Type B pancreatic cell (in vitro differentiated cells): ENCODE measurements around the gene WNT7A. TPM values are rescaled to one million over a fixed set of nuclear protein-coding genes. Genes with fewer than 3 reads are reported as not detected.
A peak's percentile ranks its signal among the peaks of the same experiment; 100 is the strongest.

ENCODE experiments used
- DNase-seq: peaks from one replicate; pipeline ENCODE4 v3.0.0; 2021; ENCODE audit warnings: mixed read lengths; ENCODE audit not compliant: unreplicated experiment; ENCODE audit errors: extremely low spot score
- H3K27ac Mint-ChIP-seq: 2 replicates; pipeline ENCODE4 v1.8.0; 2021; ENCODE audit warnings: mild to moderate bottlenecking, mixed read lengths
- H3K27me3 Mint-ChIP-seq: 2 replicates; pipeline ENCODE4 v1.8.0; 2021; ENCODE audit warnings: mixed read lengths
- H3K36me3 Mint-ChIP-seq: 2 replicates; pipeline ENCODE4 v1.8.0; 2021; ENCODE audit warnings: mixed read lengths
- H3K4me1 Mint-ChIP-seq: one replicate; pipeline ENCODE4 v1.8.0; 2021; ENCODE audit warnings: mixed read lengths; ENCODE audit not compliant: unreplicated experiment
- H3K4me3 Mint-ChIP-seq: 2 replicates; pipeline ENCODE4 v1.8.0; 2021; ENCODE audit warnings: mild to moderate bottlenecking, mixed read lengths
- H3K9me3 Mint-ChIP-seq: 2 replicates; pipeline ENCODE4 v1.8.0; 2021; ENCODE audit warnings: mixed read lengths
- total RNA-seq: library from RNA; stranded (reverse); gene quantifications from 2 replicates; pipeline ENCODE4 v1.2.1, GENCODE V29; 2021; ENCODE audit warnings: low replicate concordance
- TF ChIP-seq, protein P1 (sequence below): fragments of 200-600 bp; sonication (generic); conservative IDR thresholded peaks from 2 replicates; pipeline ENCODE4 v1.5.0; 2021; ENCODE audit warnings: antibody characterized with exemption, mild to moderate bottlenecking

The WNT7A gene
- total RNA-seq, 1 donor from 2014 or later: 3.4 TPM

DNA sequence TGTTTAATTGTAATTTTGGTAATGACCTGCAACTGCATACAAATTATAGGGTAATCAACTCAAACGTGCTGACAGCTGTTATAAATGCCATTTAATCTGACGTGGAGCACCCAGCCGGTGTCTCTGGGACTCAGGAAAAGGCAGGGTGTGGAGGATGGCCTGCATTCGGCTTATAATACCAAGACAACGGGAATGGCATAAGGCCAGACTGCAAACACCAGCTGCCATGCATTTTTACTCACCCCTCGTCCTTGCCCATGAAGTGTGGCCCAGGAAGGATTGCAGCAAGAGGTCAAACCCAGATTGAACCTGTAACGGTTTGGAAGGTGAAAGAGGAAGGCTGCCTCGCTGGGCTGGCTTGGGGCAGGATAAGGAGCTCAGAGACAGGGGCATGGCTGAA lies 96.4 kb downstream of the WNT7A start:
- peaks cover 13% of the 10 kb centered on the region for H3K27me3 Mint-ChIP-seq
- no peak for DNase-seq
- no peak overlapping the region for H3K27ac Mint-ChIP-seq
- H3K36me3 Mint-ChIP-seq: no peaks in the 10 kb centered on the region
- H3K4me1 Mint-ChIP-seq: no peaks in the 10 kb centered on the region
- TF ChIP-seq, protein P1, sequence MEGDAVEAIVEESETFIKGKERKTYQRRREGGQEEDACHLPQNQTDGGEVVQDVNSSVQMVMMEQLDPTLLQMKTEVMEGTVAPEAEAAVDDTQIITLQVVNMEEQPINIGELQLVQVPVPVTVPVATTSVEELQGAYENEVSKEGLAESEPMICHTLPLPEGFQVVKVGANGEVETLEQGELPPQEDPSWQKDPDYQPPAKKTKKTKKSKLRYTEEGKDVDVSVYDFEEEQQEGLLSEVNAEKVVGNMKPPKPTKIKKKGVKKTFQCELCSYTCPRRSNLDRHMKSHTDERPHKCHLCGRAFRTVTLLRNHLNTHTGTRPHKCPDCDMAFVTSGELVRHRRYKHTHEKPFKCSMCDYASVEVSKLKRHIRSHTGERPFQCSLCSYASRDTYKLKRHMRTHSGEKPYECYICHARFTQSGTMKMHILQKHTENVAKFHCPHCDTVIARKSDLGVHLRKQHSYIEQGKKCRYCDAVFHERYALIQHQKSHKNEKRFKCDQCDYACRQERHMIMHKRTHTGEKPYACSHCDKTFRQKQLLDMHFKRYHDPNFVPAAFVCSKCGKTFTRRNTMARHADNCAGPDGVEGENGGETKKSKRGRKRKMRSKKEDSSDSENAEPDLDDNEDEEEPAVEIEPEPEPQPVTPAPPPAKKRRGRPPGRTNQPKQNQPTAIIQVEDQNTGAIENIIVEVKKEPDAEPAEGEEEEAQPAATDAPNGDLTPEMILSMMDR: no peak
- H3K4me3 Mint-ChIP-seq: no peak overlapping the region
- no peaks in the 10 kb centered on the region for H3K9me3 Mint-ChIP-seq

DNA sequence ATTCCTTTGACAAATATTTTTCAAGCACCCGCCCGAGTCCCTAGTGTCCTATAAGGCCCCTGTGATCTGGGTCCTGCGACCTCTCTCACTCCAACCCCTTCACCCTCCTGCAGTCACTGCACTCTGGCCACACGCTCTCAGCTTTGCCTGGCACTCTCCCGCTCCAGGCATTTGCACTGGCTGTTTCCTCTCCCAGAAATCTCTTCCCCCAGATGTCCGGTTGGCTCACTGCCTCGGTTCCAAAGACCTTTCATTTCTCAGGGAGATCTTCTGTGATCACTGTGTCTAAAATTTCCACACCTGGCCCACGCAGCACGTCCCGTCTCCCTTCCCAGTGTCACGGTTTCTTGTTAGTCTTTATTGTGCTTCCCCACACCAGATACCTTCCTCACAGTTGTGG lies 97.4 kb downstream of the WNT7A start:
- no peaks in the 10 kb centered on the region for H3K4me1 Mint-ChIP-seq
- TF ChIP-seq, protein P1: no peak
- no peak for DNase-seq

DNA sequence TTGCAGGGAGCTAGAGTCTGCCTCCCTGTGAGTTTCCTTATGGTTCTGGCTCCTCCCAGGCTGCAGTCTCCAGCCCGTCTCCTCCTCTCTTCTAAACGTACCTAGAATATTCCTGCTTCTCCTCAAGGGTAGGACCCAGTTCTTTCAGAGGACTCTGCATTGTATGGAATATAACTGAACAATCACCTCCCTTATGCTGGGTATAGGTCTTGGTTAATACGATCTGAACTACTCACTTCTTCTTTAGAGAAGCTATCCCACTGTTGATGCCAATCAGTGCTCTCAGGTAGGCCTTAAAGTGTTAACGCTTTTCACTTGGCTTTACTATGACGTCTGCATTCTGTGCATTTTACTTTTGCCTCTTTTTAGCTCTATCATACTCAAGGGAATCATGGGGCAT lies 98.5 kb downstream of the WNT7A start:
- no peak overlapping the region for H3K27ac Mint-ChIP-seq
- no peaks in the 10 kb centered on the region for H3K9me3 Mint-ChIP-seq
- H3K36me3 Mint-ChIP-seq: no peaks in the 10 kb centered on the region
- TF ChIP-seq, protein P1: no peak
- H3K4me3 Mint-ChIP-seq: no peak overlapping the region
- no peaks in the 10 kb centered on the region for H3K4me1 Mint-ChIP-seq
- peaks cover 15% of the 10 kb centered on the region for H3K27me3 Mint-ChIP-seq
- no peak for DNase-seq

More for the DNA sequence above, 97.4 kb downstream of the WNT7A start:
- Mint-ChIP-seq H3K9me3 (no peaks in the 10 kb centered on the region), H3K27ac (no peak overlapping the region), H3K36me3 (no peaks in the 10 kb centered on the region), H3K27me3 (peaks cover 15% of the 10 kb centered on the region), H3K4me3 (no peak overlapping the region)

DNA sequence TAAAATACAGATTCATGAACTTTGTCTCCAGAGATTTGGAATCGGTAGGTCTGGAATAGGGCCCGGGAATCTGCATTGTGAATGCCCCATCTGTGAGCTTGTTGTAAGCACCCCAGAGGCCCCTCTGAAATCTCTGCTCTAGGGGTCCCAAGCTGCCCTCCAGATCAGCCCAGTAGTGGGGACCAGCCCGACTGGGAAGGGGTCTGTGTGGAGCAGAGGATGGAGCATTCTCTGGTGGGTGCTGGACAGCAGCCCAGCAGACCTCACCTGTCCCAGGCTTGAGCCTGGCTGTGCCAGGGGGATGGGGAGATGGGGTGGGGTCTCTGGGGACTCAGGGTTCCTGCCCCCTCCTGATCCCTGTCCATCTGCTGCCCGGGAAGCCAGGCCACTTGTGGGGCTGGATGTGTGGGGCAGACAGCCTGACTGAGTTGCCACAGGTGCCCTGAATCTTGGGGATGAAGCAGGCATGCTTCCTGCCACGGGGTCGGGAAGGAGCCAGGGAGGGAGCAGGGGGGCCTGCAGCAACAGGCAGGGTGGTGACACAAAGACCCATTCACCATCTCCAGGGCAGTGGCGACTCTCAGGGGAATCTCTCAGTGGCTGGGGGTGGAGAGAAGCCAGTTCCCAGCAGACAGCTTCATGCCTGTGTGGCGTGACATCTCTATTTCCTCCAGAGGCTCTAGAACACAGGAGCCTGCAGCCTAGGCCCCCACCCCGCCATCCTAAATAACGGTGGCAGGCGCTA lies 99.3 kb downstream of the WNT7A start:
- no peak overlapping the region for H3K27ac Mint-ChIP-seq
- no peaks in the 10 kb centered on the region for H3K36me3 Mint-ChIP-seq
- no peaks in the 10 kb centered on the region for H3K9me3 Mint-ChIP-seq
- no peak overlapping the region for H3K4me3 Mint-ChIP-seq
- no peak for DNase-seq
- TF ChIP-seq, protein P1: no peak
- no peaks in the 10 kb centered on the region for H3K4me1 Mint-ChIP-seq
- H3K27me3 Mint-ChIP-seq: peaks cover 15% of the 10 kb centered on the region

DNA sequence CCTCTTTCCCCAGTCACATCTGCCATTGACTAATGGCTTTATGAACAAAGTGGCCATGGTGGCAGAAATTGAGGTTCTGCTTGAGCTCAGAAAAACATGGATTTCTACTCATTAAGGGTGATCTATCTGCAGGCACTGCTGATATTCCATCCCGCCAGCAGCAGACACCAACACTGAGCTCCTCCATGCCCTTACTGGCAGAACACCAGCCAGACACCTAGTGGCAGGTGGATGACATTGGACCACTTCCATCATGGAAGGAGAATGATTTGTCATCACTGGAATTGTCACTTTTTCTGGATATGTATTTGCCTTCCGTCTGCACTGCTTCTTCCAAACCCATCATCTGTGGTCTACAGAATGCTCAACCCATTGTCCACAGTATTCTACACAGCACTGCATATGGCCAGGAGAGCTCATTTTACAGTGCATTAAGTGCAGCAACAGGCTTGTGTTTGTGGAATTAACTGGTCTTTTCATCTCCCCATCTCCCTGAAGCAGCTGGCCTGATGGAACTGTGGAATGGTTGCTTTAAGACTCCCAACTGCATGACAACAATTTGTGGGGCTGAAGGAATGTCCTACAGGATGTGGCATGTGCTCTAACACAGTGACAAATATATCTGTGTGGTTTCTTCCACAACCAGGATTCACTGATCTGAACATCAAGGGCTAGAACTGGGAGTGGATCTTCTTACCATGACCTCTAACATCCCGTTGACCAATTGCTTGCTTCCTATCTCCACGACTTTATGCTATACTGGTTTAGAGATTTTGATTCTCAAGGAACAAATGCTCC lies 103.4 kb downstream of the WNT7A start:
- Mint-ChIP-seq H3K27me3 (peaks cover 2% of the 10 kb centered on the region), H3K4me1 (no peaks in the 10 kb centered on the region), H3K4me3 (no peak overlapping the region), H3K9me3 (no peaks in the 10 kb centered on the region), H3K36me3 (no peaks in the 10 kb centered on the region), H3K27ac (no peak overlapping the region)
- TF ChIP-seq, protein P1: peak; percentile 21
- no peak for DNase-seq
